NCI-H1694 treated with DMSO at 0.1 percent for 48 hours (cell line): ENCODE data around the gene KLK12.

Experiments used
- DNase-seq: peaks from one replicate; lab custom pipeline; 2025; lab: John Stamatoyannopoulos, UW

Gene KLK12

DNA sequence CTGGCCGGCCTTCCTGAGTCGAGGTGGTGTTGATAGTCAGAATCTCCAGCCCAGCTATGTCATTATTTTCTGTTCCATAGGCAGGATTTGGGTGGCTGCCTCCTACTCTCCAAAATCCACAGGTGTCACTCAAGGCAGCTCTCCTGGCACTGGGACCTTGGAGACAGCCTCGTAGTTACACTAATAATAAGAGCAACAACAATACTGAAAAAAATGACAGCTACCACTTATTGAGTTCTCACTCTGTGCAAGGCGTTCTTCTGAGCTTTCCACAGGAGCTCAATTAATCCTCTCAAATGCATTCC, 12.2 kb upstream of the KLK12 start:
- no peak for DNase-seq

DNA sequence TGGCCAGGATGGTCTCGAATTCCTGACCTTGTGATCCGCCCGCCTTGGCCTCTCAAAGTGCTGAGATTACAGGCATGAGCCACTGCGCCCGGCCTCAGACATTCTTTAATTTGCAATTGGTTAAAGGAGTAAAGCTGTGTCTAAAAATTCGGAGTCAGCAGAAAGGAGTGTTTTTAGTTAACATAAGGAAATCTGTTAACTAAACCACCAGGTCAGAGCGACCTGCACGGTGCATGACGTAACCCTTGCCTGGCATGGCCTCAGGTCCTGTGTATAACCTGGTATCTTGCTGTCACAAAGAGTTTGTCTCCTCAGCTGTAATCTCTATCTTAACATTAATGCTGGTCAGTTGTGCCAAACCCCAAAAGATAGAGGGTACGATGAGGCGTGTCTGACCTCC, 9.5 kb upstream of the KLK12 start:
- DNase-seq = no peak

DNA sequence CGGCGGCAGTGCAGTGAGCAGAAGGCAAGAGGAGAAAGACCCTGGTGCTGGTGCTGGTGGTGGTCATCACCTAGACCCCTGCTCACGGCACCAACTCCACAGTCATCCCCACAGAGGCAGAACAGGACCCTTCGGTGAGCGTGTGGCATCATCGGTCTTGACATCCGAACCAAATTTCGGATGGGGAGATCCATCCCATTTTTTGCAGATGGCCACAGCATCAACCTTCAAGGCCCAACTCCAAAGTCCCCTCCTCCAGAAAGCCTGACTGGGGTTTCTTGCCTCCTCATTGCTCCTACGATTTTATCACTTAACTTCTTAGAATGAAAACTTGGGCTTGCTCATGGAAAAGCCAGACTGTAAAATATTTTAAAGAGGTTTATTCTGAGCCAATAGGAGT, 8.7 kb upstream of the KLK12 start:
- no peak for DNase-seq

DNA sequence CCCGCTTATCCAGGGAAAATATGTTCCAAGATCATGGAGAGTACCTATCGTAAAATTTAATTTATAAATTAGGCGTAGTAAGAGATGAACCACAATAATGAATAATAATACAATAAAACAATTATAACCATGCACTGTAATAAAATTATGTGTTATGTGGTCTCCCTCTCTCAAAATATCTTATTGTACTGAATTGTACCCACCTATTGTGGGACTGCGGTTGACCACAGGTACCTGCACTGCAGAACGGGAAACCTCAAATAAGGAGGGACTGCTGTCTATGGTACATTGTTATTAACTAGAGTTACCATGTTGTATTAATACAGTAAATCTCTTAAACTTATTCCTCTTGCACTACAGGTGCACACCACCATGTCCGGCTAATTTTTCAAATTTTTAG, 5.3 kb upstream of the KLK12 start:
- no peak for DNase-seq

DNA sequence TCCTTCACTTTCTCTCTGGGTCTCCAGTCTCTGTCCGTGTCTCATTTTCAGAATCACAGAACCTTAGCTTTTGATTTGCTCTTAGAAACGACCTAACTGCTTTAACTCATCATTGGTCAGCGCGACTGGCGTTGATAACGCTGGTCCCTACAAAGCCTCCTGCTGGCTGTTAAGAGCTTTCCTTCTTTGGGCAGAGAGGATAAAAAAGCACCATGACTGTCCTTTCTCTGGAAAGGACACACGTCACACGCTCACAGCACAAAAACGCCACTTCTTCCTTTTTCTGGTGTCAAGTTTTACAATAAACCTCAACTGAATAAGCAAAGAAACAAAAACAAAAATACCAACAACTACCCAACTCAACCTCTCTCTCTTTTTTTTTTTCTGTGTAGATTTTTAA, 1.7 kb upstream of the KLK12 start:
- no peak for DNase-seq

DNA sequence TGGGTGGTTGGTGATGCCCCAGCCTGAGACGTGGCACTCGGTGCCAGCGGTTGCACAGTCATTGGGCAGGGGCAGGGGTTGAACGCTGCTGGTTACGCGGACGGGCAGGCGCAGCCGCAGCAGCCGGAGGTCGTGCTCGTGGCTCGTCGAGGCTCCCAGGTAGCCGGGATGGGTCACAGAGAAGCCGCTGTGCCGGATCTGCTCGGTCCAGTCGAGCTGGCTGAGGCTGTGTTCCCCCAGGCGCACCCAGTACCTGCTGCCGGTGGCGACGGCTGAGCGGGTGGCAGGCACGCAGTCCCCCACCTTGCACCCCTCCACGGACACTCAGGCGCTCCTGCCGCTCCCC, 2.9 kb downstream of the KLK12 start:
- DNase-seq = no peak

DNA sequence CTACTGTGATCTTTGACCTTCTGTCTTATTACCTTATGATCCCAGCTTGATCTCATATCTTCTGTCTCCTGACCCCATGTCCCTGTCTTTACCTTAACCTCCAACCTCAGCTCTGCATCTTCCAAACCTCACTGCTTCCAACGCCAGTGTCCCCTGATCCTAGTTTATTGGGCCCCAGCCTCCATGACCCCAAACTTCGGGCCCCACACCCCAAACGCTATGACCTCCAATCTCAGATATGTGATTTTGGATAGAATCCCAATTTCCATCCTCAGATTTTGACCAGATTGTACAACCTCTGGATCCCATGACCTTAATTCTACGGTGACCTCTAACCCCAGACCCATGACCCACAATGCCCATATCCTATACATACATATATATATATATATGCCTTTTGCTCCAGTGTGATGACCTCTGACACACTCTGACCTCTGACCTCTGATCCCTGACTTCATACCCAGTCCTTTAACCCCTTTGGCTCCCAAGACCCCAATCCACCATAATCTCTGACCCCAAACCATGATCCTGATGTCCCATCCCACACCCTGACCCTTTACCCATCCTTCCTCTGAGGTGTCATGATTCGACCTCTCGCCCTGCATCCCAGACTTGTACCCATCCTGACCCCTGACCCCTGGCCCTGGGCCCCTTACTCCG, 3.5 kb downstream of the KLK12 start:
- no peak for DNase-seq

DNA sequence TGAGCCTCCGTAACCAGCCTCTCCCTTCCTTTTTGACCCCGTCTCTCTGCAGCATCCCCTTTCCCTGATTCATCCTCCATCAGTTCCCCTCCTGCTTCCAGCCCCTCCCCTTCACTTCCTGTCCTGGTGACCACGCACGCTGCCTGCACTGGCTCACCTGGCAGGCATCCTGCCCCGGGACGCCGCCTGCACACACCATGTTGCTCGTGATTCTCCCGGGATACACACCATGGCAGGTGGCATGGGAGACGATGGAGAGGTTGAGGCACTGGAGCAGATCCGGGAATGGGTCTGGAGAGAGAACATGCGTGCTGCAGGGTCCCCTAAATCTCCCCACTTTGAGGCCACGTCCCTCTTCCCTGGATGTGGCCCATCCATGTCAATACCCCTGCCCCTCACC, 4.2 kb downstream of the KLK12 start:
- DNase-seq = no peak

DNA sequence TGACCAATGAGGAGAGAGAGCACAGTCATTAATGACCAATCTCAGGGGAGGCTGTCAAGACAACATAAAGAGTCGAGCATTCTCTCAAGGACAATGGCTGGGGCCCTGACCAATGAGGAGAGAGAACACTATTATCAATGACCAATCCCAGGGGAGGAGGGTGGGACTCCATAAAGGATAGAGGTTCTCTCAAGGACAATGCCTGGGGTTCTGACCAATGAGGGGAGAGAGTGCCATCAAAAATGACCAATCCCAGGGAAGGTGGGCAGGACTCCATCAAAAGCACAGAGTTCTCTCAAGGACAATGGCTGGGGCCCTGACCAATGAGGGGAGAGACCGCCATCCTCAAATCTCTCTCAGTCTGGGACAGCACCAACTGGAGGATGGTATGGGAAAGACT, 5.1 kb downstream of the KLK12 start:
- DNase-seq = no peak

DNA sequence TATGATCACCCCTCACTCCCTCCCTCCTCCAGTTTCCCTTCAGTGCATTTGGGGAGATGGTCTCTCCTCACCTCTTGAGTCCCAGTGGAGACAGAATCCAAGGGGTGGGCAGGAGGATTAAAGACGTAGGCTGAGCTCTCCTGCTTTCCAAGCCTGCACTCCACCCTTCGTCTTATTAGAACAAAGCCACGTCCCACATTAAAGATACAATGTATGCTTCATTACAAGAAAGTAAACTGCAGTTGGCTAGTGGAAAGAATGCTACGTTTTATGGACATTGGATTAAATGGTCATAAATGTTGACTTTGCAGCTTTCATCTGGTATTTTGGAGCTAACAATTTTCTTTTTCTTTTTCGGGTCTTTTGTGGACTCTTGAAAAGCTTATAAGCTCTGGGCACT, 6.9 kb downstream of the KLK12 start:
- DNase-seq = no peak

DNA sequence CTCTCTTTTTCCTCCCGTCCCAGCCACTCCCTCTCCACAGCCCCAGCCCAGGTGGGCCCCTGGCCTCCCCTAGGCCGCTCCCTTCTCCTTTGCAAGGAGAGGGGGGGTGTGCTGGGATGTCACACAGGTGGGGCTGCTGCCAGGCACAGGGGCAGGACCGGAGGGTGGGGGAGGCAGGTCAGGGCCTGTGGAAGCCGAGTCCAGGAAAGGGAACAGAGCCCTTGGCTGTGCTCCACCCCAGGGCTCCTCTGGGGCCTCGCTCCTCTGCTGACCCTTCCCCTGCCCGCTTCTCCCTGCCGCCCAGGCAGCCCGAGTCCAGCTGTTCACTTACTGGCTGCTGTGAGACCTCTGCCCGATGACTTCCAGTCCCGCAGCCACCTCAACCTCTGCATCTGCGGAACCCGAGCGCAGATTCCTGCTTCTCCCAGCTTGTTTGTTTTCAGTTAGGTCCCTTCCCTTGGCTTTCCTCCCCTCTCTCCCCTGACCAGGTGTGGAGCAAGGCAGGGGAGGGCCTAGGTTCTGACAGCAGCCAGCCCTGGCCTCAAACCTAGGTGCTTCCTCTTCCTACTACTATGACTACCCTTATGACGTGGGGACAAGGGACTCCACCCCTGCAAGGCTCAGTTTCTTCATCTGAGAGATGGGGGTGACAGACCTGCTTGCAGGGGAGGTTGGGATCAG, 7.5 kb downstream of the KLK12 start:
- DNase-seq = no peak

DNA sequence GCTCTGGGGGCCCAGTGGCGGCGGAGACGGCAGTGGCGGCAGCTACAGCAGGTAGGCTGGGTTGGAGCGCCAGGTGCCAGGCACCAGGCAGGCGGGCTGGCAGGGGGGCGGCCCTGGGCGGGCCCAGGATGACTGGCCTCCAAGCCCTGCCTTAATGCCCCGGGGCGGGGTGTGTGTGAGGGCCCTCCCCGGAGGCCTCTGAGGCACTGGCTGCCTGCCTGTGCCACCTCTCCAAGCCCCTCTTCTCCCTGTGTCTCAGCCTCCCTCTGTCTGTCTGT, 8.3 kb downstream of the KLK12 start, which contains the start of gene KLK11:
TSS of gene KLK11 (minus strand) at position 63 of the 278 bp plus-strand sequence. CDS start 985 bp downstream, outside the sequence.
- DNase-seq = no peak

DNA sequence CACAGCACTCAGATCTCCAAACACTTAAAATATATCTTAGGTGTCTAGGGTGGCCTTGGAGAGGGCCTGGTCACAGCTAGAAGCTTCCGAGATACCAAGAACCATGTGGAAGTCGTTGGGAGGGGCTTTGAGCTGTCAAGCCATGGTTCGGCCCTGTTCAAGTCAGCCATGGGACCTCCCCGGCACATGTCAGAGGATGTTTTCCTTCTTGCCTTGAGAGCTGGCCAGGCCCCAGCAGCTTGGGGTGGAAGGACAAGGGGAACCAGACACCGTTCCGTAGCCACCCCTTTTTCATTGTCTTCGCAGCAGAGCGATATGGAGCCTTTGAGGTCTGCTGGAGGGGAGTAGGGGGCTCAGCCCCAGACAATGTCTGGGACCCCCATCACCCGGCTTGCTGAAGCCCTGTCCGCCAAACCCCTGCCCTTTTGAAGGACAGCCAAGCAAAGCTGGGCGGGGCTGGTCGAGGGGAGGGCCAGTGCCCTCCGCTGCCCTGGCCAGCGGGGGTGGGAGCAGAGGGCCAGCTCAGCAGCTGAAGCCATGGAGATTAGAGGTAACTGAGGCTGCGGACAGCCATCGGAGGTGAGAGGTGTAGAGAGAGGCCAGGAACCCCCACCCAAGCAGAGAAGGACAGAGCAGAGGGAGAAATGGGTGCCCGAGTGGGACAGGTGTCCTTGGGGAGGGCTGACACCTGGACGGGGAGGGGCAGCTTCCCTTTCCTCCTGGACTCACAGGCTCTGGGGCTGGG, 8.8 kb downstream of the KLK12 start:
- no peak for DNase-seq

DNA sequence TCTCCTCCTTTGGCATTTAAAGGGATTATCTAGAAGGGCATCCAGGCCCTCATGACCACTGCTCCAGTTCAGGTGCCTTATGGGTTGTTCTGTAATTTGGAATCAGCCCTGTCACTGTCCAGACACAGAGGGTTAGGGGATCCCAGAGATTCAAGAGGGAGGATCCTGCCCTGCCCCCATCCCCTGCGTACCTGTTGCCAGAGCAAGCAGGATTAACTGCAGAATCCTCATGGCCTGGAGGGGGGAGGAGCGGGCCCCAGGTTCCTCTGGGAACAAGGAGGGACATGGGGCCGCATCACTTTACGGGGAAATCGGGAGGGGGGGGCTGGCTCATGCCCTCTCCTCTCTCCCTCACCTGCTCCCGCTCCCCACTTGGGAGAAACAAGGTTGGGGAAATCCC, 9.4 kb downstream of the KLK12 start:
- DNase-seq = no peak

DNA sequence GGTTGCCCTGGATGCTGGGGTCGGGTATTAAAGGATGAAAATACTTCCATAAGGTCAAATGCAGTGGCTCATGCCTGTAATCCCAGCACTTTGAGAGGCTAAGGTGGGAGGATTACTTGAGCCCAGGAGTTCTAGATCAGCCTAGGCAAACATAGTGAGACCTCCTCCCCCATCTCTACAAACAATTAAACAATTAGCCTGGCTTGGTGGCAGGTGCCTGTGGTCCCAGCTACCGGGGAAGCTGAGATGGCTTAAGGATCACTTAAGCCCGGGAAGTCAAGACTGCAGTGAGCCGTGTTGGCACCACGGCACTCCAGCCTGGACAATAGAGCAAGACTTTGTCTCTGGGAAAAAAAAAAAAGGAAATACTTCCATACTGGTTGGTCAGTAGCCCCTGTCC, 9.9 kb downstream of the KLK12 start:
- no peak for DNase-seq

DNA sequence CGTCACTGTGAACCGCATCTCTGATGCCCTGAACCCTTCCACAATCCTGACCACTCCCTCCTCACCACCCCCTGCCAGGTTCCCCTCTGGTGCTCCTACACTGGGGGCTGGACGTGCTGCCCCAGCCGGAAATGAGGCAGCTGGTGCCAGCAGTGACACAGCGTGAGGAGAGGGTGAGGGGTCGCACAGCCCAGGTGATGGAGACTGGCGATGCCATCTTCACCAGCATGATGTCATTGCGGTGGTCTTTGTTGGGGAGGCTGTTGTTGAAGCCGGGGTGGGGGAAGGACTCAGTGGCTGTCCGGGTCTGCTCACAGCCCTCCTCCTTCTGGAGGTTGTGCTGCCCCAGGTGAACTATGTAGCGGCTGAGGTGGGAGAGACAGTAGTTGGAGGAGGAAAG, 10.9 kb downstream of the KLK12 start:
- no peak for DNase-seq

DNA sequence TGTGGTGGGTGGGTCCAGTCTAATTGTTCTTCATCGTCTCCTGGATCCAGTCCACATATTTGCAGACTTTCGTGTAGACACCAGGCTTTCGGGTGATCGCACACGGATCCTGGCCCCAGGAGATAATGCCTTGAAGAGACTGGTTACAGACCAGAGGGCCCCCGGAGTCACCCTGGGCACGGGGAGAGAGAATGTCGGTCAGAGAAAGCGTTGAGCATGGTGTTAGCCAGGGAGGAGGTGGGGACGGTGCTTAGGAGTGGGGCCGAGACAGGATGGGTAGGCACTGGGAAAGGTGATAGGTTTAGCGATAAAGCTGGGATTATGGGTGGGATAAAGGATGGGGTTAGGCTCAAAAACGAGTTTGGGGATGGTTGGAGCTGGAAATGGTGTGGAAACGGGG, 12.3 kb downstream of the KLK12 start:
- no peak for DNase-seq

DNA sequence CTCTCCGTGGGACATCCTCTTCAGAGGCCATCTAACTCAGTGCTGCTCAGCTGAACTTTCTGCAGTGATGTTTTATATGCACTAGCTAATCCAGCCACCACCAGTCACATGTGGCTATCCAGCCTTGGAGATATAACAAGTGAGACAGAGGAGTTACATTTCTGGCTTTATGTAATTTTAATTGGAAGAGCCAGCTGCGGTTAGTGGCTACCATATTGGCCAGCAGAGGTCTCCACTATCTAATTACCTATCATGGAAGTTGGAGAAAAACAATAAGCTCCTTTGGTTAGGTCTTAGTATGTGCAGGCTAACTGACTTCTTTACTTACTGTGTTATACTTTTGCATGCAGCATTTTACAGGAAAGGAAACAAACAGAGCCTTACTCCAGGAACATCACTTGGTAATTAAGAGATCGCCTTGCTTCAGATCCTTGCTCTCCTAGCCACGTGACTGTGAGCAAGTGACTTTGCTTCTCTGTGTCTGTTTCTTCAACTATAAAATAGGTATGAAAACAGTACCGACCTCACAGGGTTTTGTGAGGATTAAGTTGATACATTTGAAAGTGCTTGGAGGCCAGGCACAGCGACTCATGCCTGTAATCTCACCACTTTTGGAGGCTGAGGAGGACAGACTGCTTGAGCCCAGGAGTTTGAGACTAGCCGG, 13.7 kb downstream of the KLK12 start:
- peak; percentile 9 for DNase-seq

DNA sequence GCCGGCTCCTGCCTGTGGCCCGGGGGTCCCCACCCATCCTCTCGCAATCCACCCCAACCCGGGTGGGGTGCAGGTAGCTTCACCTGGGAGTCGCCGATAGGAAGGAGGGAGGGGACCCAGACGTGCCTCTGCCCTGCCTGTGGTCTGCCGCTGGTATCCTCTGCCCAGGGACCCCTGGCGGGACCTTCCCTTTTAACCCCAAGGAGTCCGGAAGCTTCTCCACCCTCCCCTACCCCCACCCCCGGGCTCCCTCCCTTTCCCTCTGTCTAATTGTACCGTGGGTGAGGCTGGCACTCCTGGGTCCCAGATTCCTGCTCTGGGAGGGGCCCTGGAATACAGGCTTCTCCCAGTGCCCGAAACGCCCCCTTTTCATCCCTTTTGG, 15.3 kb downstream of the KLK12 start, which contains the start of gene KLK10:
TSS of gene KLK10 (minus strand) at position 166 of the 382 bp plus-strand sequence. CDS start 579 bp downstream, outside the sequence.
- DNase-seq = no peak

DNA sequence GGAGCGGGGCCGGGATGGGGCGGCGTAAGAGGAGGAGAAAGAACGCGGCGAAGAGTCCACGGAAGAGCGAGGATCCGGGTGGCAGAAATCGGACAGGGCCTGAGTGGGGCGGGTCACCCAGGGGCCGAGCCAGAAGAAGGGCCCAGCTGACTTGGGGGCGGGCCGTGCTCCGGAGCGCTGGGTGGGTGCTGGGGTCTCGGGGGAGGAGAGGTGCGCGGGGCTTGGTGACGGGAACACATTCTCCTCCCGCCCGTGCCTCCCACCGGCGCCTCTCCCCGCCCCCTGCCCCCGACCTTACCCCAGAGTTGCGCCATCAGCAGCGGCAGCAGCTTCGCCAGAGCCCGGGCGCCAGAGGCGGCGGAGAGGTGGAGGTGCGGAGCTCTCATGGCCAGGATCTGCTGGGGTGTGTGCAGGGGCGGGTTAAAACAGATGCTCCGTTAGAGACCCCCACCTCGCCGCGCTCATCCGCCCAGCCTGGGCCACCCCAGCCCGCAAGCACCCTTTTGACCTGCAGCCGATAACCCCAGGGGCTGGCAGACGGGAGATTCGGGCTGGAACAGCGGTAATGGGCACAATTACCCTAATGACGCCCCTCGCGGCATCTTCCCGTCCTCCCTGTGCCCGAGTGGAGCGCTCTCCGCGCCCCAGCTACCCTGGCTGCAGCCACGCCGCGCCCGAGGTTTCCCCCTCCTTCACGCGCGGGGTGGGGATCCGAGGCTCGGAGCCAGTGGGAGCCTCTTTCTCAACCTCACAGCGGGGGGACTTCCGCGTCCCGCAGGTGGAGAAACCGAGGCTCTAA, 15.9 kb downstream of the KLK12 start:
- DNase-seq = no peak

DNA sequence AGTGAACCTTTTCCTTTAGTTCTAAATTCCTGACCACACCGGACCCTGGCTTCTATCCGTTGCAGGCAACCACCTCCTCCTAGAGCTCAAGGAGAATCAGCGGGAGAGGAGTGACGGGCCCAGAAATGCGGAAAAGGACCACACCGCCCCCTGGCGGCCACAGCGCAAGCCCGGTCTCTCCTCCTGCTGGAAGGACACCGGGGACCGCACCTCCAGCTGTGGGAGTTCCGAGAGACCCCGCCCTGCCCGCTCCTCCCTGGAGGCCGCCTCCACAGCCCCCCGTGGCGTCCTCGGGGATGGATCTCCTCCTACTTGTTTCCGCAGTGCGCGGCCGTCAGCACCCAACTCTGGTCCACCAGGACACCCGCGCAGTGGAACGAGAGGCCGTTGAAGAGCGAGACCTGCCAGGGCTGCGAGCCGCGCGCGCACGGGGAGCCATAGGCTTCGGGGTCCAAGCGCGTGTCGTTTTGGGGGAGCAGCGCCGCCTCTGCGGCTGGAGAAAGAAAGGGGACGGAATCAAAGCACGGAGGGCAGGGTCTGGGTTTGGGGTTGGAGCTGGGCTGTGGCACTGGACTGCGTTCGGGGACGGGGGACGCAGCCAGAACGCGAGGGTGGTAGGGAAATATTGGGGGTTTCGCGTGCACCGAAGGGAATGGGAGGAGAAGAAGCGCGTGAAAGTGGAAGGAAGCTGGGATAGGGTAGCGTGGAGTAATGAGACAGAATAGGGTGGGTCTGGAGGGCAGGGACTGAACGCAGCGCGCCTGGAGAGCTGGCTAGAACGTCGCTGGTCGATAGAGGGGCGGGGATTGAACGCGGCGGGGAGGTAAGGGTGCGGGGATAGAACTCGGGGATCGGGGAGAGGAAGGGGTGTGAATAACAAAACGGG, 17.8 kb downstream of the KLK12 start:
- DNase-seq = no peak
